HG03139 (cell line): ENCODE data around the gene DEDD.

Experiments used
- ATAC-seq: cut with Tn5 transposase; IDR thresholded peaks from one replicate; pipeline ENCODE4 v1.9.1; 2021; ENCODE audit not compliant: unreplicated experiment

DEDD gene

DNA sequence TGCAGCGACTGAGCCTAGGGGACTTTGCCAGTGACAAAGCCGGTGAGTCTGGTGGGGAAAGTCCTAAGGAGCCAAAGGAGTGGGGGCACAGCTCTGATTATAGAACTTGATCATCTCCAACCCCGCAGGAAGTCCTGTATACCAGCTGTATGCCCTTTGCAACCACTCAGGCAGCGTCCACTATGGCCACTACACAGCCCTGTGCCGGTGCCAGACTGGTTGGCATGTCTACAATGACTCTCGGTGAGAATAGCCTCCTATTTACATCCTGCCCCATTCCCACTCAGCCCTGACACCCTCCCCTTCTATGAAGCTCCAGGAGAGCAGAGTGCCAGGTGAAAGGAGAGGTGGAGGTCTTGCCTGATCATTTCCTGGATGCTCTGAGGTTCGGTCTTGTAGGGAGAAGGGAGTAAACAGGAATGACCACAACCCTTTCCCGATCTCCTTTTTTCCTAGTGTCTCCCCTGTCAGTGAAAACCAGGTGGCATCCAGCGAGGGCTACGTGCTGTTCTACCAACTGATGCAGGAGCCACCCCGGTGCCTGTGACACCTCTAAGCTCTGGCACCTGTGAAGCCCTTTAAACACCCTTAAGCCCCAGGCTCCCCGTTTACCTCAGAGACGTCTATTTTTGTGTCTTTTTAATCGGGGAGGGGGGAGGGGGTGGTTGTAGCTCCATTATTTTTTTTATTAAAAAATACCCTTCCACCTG lies 32.6 kb upstream of the DEDD start:
- no peak for ATAC-seq

DNA sequence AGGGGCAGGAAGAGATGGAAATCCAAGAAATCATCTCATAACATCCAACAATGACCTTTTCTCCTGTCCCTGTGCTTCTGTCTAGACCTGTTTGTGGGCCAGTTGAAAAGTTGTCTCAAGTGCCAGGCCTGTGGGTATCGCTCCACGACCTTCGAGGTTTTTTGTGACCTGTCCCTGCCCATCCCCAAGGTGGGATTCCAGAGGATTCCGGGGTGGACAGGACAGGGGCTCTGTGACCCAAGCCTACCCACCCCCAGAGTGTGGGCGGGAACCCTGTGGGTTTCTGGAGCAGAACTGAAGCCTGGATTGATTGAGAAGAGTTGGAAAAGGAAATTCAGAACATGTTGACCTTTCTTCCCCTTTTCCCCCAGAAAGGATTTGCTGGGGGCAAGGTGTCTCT lies 31.3 kb upstream of the DEDD start:
- no peak for ATAC-seq

DNA sequence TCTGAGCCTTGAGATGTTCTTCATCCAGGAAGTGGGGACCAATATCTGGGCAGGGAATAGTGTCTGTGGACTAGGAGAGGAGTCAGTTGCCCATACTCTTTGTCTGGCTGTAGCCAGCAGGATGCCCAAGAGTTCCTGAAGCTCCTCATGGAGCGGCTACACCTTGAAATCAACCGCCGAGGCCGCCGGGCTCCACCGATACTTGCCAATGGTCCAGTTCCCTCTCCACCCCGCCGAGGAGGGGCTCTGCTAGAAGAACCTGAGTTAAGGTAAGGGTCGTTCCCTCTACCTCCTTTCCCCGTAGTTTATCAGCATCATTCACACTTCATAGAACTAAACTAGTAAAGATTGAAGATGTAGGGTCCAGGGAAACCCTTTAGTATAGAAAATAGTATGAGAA lies 30.3 kb upstream of the DEDD start:
- ATAC-seq: no peak

DNA sequence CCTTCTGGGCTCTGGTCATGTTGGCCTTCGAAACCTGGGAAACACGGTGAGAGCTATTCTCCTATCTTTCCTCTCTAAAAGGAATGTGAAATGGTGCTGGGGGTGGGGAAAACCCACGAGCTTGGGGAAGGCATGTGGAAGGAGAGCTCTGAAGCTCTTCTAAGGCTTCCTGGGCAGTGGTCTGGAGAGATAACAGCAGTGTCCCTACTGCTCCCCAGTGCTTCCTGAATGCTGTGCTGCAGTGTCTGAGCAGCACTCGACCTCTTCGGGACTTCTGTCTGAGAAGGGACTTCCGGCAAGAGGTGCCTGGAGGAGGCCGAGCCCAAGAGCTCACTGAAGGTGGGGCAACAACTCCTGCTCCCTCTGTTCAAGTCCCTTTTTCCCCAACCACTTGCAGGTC lies 29.6 kb upstream of the DEDD start:
- ATAC-seq: no peak

DNA sequence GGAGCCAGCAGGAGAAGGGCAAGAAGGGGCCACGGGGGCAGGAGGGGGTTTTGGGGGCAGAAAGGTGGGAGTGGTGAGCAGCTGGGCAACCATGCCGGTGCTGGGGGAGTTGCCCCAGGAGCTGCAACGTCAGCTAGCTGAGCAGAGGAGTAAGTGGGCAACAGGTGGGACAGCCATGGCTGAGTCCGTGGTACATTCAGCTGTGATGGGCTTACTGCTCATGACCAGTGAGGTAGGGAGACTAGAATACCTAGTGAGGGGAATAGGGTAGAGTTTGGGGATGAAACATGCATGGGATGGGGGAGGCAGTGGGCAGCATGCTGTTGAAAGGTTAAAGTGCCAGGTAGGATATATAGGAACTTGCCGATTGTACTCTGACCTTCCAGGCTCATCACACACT lies 29.2 kb upstream of the DEDD start:
- ATAC-seq: no peak

DNA sequence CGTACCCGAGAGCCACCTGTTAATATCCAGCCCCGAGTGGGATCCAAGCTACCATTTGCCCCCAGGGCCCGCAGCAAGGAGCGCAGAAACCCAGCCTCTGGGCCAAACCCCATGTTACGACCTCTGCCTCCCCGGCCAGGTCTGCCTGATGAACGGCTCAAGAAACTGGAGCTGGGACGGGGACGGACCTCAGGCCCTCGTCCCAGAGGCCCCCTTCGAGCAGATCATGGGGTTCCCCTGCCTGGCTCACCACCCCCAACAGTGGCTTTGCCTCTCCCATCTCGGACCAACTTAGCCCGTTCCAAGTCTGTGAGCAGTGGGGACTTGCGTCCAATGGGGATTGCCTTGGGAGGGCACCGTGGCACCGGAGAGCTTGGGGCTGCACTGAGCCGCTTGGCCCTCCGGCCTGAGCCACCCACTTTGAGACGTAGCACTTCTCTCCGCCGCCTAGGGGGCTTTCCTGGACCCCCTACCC lies 28.2 kb upstream of the DEDD start:
- ATAC-seq: no peak

DNA sequence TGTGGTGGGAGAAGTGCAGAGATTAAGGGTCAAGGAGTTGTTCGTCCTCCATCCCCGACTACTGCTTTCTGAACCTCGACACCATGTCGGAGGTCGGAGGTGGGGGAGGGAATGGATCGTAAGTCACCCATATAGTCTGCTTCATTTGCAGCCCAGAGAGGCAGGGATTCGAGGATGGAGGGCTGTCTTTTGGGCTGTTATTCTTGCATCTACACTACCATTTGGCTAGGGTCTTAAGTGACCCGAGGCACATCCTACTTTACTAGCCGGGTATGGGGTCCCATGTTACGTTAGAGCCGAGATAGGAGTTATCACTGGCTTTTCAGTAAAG lies 27.4 kb upstream of the DEDD start:
- no peak for ATAC-seq

DNA sequence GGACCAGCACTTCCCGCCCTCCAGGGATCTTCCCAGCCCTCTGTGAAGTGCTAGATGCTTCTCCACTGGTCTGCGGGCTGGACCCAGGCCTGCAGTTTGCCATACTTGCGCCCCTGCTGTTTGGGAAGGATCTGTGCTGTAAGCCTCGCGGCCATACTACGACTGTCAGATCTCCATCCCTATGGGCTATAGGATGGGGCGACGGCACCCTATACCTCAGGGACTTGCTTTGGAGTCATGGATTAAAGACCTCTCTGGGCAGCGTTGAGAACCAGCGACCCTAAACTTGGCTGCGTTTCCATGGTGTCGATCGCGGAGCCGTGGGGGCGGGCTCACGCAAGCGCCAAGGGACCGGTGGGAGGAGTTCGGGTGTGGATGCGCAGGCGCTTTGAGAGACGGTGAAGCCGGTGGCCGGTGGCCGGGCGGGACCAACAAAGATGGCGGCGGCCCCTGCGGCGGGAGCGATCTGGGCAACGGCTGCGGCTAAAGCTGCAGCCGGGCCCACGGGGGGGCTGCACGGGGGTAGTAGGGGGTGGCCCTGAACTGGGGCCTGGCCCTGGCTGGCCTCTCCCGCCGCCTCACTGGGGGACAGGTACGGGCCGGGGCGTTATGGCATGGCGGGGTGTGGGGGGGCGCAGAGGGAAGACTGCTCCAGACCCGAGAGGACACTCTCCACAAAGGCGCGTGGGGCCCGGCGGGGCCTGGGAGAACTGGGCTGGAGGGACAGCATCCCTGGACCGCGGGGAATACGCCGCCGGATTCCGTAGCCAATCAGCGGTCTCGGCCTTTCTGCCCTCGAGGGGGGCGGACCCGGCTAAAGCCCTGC lies 26.8 kb upstream of the DEDD start, which contains the start of gene USP21:
Gene USP21, plus strand, starts transcription at position 414 of the 826 bp plus-strand sequence. CDS start 1,141 bp downstream, outside the sequence.
- ATAC-seq: peak; percentile 75

DNA sequence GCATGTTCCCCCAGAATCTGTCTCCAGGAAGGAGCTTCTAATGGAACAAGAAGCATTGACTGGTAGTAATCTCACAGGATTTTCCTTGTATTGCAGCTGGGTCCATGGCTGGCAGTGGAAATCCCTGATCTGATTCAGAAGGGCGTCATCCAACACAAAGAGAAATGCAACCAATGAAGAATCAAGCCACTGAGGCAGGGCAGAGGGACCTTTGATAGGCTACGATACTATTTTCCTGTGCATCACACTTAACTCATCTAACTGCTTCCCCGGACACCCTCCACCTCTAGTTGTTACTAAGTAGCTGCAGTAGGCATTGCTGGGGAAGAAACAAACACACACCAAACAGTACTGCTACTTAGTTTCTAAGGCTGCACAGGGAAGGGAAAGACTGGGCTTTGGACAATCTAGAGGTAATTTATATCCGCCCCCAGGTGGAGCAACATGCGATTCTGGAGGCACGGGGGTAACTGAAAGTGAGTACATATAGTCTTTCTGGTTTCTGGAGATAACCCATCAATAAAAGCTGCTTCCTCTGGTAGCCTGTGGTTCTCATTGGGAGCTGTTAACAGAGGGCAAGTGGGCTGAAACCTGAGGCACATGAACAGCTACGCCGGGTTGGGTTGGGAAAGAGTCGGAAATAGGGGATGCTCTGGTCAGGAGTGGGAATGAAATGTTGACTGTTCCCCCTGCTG lies 26.0 kb upstream of the DEDD start:
- ATAC-seq: no peak

DNA sequence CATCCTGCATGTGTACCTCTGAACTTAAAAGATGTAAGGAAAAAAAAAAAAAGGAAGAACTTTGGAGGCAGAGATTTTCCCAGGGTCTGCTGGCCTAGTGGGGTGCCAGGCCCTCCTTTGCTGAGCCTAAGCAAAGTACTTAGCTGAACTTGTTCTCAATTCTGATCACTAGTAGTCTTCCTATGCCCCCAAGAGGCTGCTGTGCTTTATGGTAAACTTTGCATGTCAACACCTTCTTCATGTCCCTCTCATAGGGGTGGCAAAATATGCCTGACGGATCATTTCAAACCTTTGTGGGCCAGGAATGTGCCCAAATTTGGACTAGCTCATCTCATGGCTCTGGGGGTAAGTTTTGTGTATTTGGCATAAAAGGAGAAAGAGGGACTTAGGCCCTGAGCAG lies 25.4 kb upstream of the DEDD start:
- ATAC-seq: no peak

DNA sequence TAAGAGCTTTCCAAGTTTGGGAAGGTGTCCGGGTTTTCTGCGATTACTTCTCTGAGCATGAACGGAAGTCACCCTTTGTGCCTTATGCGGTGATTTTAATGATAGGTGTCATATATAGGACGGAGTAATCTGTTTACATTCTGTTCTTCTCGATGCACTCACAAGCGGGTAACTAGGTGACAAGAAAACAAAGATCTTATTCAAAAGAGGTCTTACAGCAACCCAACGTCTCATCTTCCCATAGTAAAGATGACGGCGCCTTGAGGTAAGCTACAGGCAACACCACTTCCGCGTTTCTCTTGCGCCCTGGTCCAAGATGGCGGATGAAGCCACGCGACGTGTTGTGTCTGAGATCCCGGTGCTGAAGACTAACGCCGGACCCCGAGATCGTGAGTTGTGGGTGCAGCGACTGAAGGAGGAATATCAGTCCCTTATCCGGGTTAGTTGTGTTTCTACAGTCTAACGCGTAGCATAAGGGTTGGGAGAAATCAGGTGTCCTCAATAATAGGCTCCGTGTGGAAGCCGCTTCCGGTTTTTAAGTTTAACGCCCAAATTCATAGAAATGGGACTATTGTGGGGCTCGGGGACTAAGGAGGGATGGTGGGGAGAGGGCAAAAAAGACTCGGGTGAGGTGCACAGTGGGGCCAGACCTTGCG lies 21.3 kb upstream of the DEDD start, which contains the start of gene UFC1:
Gene UFC1, plus strand, starts transcription at position 297 of the 656 bp plus-strand sequence. Its CDS starts 20 bp downstream, at position 317.
- peak; percentile 74 for ATAC-seq

DNA sequence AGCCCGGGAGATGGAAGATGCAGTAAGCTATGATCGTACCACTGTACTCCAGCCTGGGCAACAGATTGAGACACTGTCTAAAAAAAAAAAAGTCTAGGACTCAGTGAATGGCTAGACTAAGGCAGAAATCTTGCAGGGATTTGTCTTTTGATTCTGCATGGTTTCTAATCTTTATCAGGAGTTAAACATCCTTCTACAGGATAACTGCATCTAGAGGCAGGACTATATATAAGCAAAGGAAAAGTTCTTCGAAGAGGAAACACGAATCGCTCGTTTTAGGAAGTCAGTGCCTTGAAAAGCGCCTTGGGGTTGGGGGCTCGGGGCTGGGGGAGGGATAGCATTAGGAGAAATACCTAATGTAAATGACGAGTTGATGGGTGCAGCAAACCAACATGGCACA lies 20.7 kb upstream of the DEDD start:
- ATAC-seq: no peak

DNA sequence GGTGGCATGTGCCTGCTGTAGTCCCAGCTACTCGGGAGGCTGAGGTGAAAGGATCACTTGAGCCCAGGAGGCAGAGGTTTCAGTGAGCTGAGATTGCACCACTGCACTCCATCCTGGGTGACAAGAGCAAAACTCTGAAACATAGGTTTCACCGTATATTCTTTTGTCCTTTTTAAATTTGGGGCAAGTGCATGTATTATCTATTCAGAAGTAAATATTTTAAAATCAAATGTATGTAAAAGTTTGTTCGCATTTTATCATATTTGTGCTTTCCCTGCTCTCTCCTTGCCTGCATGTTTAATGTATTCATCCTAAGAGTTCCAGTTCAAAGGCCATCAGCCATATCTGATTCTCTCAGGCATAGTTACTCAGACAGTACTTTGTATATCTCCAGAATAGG lies 13.4 kb upstream of the DEDD start:
- no peak for ATAC-seq

DNA sequence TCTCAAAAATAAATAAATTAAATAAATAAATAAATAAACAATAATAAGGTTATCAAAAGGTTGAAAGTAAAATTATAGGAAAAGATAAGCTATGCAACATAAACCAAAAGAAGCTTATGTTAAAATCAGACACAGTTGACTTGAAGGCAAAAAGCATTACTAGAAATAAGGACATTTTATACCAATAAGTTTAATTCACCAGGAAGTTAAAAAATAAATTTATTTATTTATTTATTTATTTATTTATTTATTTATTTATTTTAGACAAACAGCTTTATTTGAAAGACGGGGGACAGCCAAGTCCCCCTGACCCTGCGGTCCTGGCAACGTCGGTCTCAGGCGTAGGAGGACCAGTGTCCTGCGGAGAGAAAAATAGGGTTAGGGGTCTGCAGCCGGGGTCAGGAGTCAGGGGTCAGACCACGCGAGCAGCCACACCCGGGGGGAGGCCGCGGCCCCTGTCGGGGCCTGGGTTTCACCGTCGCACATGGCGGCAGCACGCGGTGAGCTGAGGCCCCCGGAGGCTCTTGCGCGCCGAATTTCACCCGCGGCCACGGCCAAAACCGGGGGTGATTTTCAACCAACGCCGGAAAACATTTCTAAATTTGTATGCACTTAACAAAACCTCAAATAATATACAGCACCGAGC lies 8.4 kb upstream of the DEDD start:
- ATAC-seq: no peak

DNA sequence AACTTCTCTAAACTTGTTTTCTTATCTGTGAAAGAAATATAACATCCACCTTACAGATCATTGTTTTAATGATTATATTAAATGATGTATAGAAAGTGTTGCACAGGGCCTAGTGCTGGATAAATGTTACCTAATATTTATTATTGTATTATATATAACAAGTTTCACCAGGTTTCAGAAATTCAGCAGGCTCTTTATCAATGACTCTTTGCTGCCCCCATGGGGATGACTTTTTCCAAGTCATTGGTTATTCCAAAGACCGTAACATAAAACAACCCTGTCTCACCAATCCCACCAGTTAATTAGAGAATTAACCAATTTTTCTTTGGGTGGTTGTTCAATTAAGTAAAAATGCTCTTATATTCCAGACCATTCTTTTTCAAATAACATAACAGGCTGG lies 7.3 kb upstream of the DEDD start:
- ATAC-seq: no peak

DNA sequence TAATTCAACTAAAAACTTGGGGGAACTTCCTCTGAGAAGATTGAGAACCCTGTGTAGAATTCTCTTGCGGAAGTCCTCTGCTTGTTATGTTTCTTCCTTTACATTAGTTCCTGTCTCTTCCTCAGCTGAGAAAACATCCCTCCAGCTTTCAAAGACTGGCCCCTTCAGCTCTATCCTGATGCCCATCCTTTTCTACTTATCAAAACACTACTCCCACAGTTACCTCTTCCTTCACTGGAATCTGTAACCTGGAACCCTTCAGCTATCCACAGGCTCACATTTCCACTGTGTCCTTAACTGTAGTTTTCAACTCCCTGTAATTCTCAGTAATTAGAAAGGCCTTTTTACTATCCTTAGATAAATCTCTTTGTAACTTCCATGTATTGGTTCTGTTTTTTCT lies 6.0 kb upstream of the DEDD start:
- ATAC-seq: no peak

DNA sequence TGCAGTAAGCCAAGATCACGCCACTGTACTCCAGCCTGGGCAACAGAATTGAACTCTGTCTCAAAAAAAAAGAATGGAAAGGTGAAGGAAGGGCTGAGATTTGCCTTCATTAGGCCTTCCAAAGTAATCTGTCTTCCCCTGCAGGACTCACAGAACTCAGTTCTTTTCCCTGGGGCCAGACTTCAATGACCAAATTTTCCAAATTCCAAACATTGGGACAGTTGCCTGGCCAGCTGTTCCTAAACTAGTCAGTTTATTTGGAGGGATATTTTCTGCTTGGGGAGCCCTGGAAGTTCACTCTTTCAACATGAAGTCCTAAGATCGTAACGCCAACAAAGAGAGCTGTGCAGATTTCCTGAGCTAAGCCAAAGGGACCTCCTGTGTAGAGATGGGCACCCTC lies 5.4 kb upstream of the DEDD start:
- ATAC-seq: no peak

DNA sequence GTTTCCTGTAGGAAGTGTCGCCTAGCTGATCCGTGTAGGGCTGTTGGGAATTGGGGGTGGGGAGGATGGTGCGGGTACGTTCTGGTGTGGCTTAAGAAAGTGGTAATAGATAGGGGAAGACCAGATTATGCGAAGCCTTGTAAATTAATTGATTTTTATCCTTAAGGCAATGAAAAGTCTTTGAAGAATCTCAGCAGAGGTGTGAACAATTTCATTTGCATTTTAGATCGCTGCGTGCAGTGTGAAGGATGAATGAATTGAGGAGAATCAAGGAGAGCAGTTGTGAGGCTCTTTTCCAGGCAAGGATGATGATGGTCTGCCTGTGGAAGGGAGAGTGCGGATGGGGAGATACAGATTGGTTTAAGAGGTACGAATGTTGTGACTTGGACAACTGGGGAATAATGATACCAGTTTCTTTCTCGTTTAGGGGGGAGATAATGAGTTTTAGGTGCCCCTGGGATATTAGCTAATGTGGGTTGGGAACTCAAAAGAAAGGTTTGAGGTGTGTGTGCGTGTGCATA lies 813 bp upstream of the DEDD start:
- ATAC-seq: no peak

DNA sequence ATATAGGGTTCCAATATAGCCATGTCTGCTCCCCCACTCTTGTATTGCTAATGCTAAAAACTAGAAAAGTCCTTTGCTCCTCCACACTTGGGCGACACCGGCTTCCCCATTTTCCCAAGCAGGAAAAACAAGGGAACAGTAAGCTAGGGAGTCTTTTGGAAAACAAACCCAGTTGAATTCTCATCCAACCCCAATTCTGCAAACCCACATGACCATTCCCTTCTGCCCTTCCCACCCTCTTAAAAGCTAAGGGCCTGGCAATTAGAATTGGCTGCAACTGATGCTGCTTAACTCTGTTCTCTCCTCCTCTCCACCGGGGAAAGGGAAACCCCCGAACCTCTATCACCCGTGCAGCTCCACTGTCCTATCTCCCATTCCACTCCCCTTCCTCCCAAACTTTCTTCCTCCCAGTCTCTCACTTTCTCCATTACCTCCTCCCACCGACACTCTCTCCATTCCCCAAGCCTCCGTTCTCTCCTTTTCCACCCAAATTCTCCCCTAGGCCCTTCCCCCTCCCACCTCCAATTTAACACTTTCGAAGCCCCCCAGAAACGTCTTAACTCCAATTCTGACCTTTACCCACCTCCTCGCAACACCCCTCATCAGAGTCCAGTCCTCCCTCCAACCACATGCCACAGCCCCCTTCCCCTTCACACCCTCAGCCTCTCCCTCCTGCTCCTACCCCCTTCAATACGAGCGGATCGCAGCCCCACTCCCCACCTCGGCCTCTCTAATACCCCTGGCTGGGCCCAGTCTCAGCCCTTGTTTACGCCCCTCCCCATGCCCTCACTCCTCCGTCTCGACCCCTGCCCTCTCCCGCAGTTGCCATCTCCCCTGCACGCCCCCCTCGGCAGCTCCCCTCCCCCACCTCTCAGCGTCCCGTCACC lies 701 bp downstream of the DEDD start:
- ATAC-seq: no peak

DNA sequence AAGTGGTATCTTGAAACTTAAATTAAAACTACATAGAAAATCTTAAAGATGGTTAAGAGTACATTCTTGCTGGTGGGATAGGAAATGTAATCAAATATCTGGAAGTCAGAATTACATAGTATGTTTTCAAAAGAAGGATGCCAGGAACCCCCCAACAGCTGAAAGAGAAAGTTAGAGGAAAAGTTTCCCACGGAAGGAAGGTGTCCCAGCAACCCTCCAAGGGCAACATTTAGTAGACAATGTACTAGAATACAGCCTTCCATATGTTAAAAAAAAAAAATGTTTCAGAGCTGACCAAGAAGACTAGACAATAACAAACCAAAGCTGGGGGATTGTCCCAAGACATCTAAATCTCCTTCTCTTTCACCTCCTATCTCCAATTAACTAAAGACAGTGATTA lies 2.2 kb downstream of the DEDD start:
- no peak for ATAC-seq
